Fibroblast of villous mesenchyme (primary cell): Measurements from ENCODE around the gene ARMCX2. TPM values are rescaled to one million over a fixed set of nuclear protein-coding genes. Genes with fewer than 3 reads are reported as not detected.
"Not testable (repeated sequence)": the region's sequence is repeated elsewhere in the genome, so short reads cannot be mapped to it uniquely, and the experiment has no call there.

ENCODE experiments used
- DNase-seq: peaks from one replicate; pipeline ENCODE4 v3.0.0-alpha.2; 2010; ENCODE audit warnings: low read depth
- H3K4me3 ChIP-seq: 2 replicates; pipeline ENCODE4 v1.5.1; 2011; ENCODE audit warnings: low read depth, mild to moderate bottlenecking, low read length
- CTCF ChIP-seq: IDR thresholded peaks from 2 replicates; pipeline ENCODE4 v1.5.1; 2012; ENCODE audit warnings: low read depth, mild to moderate bottlenecking, low read length; ENCODE audit not compliant: insufficient read depth
- total RNA-seq: library from RNA; depleted of rRNA; stranded (reverse); fragments of >200 nt; gene quantifications from 2 replicates; pipeline ENCODE4 v1.2.3, GENCODE V29; 2012

The ARMCX2 gene
- total RNA-seq, 1 donor: 76.4 TPM

GRCh38 chrX:101656817-101657216 lies 2.8 kb downstream of the ARMCX2 start:
- H3K4me3 ChIP-seq: no peak overlapping the region
- no peak for TF ChIP-seq CTCF

GRCh38 chrX:101655534-101655933 lies 4.1 kb downstream of the ARMCX2 start:
- H3K4me3 ChIP-seq: no peak overlapping the region

More at GRCh38 chrX:101656817-101657216, 2.8 kb downstream of the ARMCX2 start:
- no peak for DNase-seq

GRCh38 chrX:101647716-101648115 lies 11.9 kb downstream of the ARMCX2 start:
- not testable (repeated sequence) for H3K4me3 ChIP-seq, DNase-seq

More at GRCh38 chrX:101655534-101655933, 4.1 kb downstream of the ARMCX2 start:
- no peak for DNase-seq
- no peak for TF ChIP-seq CTCF

GRCh38 chrX:101642093-101642492 lies 17.6 kb downstream of the ARMCX2 start:
- no peak overlapping the region for H3K4me3 ChIP-seq
- no peak for DNase-seq
- TF ChIP-seq CTCF: no peak

- TF ChIP-seq CTCF: no peak
- H3K4me3 ChIP-seq: no peak overlapping the region
- DNase-seq: no peak
Observed at GRCh38 chrX:101639583-101639982, 20.1 kb downstream of the ARMCX2 start.

GRCh38 chrX:101619364-101619763 lies 40.3 kb downstream of the ARMCX2 start:
- no peak overlapping the region for H3K4me3 ChIP-seq
- no peak for TF ChIP-seq CTCF
- peak; percentile 50 for DNase-seq

GRCh38 chrX:101617211-101618191 lies 42.1 kb downstream of the ARMCX2 start, which contains the start of gene ARMCX6:
TSS of gene ARMCX6 (minus strand) at chrX:101618000. CDS start at chrX:101616620, 1,380 bp downstream.
- peak; percentile 47 for TF ChIP-seq CTCF
- DNase-seq: peak; percentile 80
- H3K4me3 ChIP-seq: peak within 1 kb of the TSS; percentile 74
